Spleen (tissue), 7 donors: ENCODE results near the gene MTCP1.

Experiments used
- CTCF ChIP-seq, 11 experiments: fragments of 200-600 bp in 7 of 11; fragments of 450-650 bp in 4 of 11; sonication (generic) in 4 of 11; IDR thresholded peaks in 8 of 11; conservative IDR thresholded peaks in 3 of 11; 1 replicate in 7 of 11; 2 replicates in 4 of 11; pipeline versions ENCODE4 v1.4.0 to v1.8.0; 2016 to 2021; ENCODE audit warnings: antibody characterized with exemption in 11 of 11, inconsistent platforms in 4 of 11, mild to moderate bottlenecking in 1 of 11
- POLR2A ChIP-seq, 3 donors: fragments of 450-650 bp; IDR thresholded peaks; one replicate each; pipeline ENCODE4 v1.5.1; 2017; ENCODE audit warnings: antibody characterized with exemption in 3 of 3, mild to moderate bottlenecking in 1 of 3
- POLR2AphosphoS5 ChIP-seq, 3 donors: sonication (generic); formaldehyde crosslinking; IDR thresholded peaks; one replicate each; pipeline ENCODE4 v1.5.1; 2017; ENCODE audit warnings: antibody characterized with exemption in 3 of 3
- donor health status: DM: no; HTN: no; CAD: no; lungs with moderate emphysema.
- donor health status: DM: no; HTN: no; CAD: no.
- donor health status: DM: no; HTN: no; CAD: no.

DNA sequence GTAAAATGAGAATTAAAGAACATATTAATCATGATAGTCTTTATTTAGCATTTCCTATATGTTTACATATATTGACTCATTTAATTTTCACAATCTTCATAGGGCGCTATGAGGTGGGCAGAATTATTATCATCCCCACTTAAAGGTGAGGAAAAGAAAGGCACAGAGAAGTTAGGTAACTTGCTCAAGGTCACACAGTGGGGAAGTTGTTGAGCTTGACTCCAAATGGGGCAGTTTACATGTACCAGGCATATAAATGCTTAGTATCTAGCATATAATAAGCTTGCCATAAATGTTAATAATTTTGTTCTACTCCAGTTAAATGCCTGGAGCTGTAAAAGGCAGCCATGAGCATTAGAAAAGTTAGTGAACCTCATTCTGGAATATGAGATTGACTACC is 1.5 kb downstream of the MTCP1 start:
- TF ChIP-seq CTCF (IDR thresholded peaks at IDR 0.05 in 8 of 11, conservative IDR thresholded peaks at IDR 0.05 in 3 of 11) (no peak), POLR2A (IDR thresholded peaks at IDR 0.05) (no peak), POLR2AphosphoS5 (IDR thresholded peaks at IDR 0.05) (no peak)
